GM12878 (cell line): ENCODE results near the gene DAZAP1. TPM values are rescaled to one million over a fixed set of nuclear protein-coding genes. Genes with fewer than 3 reads are reported as not detected.

Source experiments
- ASH2L ChIP-seq: fragments of 300-600, 200-600 bp; sonication (generic); IDR thresholded peaks from 2 replicates; pipeline ENCODE4 v1.6.1; 2017; ENCODE audit warnings: low read depth, mild to moderate bottlenecking, borderline replicate concordance
- ATF7 ChIP-seq: fragments of 450-650 bp; IDR thresholded peaks from 2 replicates; pipeline ENCODE4 v1.6.1; 2016; ENCODE audit warnings: low read depth, mild to moderate bottlenecking
- BCL11A ChIP-seq: IDR thresholded peaks from 2 replicates; pipeline ENCODE4 v1.6.1; 2011; ENCODE audit warnings: low read depth, low read length
- CEBPB ChIP-seq, 2 experiments: fragments of 150-350 bp in 1 of 2; IDR thresholded peaks; 2 replicates each; pipeline ENCODE4 v1.6.1; 2012 to 2014; ENCODE audit warnings: low read depth in 2 of 2, low read length in 2 of 2, borderline replicate concordance in 1 of 2, inconsistent platforms in 1 of 2
- CHD1 ChIP-seq: IDR thresholded peaks from 2 replicates; pipeline ENCODE4 v1.6.1; 2012; ENCODE audit warnings: low read depth, low read length, improper control_type of control experiment
- DPF2 ChIP-seq: fragments of 450-650 bp; IDR thresholded peaks from 2 replicates; pipeline ENCODE4 v1.6.1; 2017; ENCODE audit warnings: mild to moderate bottlenecking
- HDAC2 ChIP-seq: fragments of 200-600 bp; sonication (generic); IDR thresholded peaks from 2 replicates; pipeline ENCODE4 v1.6.1; 2017
- JUNB ChIP-seq: IDR thresholded peaks from 2 replicates; pipeline ENCODE4 v1.6.1; 2016; ENCODE audit warnings: antibody characterized with exemption, mild to moderate bottlenecking
- KAT2A ChIP-seq: conservative IDR thresholded peaks from 2 replicates; pipeline ENCODE4 v1.6.1; 2011; ENCODE audit warnings: low read depth, low read length; ENCODE audit not compliant: control insufficient read depth
- MTA2 ChIP-seq: fragments of 450-650 bp; IDR thresholded peaks from 2 replicates; pipeline ENCODE4 v1.6.1; 2016; ENCODE audit warnings: low read depth, mild to moderate bottlenecking, moderate library complexity
- MYB ChIP-seq: fragments of 150-350 bp; IDR thresholded peaks from 2 replicates; pipeline ENCODE4 v1.6.1; 2014; ENCODE audit warnings: mild to moderate bottlenecking, low read depth, low read length, borderline replicate concordance
- NBN ChIP-seq: fragments of 450-650 bp; IDR thresholded peaks from 2 replicates; pipeline ENCODE4 v1.6.1; 2016
- RAD21 ChIP-seq: IDR thresholded peaks from 2 replicates; pipeline ENCODE4 v1.6.1; 2011; ENCODE audit warnings: mild to moderate bottlenecking, low read depth, low read length, moderate library complexity; ENCODE audit not compliant: insufficient read depth
- RCOR1 ChIP-seq: conservative IDR thresholded peaks from 2 replicates; pipeline ENCODE4 v1.6.1; 2012; ENCODE audit warnings: low read depth, low read length, improper control_type of control experiment
- RFX5 ChIP-seq: IDR thresholded peaks from 2 replicates; pipeline ENCODE4 v1.6.1; 2011; ENCODE audit warnings: low read depth, low read length, improper control_type of control experiment
- RUNX3 ChIP-seq: IDR thresholded peaks from 2 replicates; pipeline ENCODE4 v1.6.1; 2012; ENCODE audit warnings: low read length, inconsistent platforms
- SMARCA5 ChIP-seq: fragments of 450-650 bp; IDR thresholded peaks from 2 replicates; pipeline ENCODE4 v1.6.1; 2017; ENCODE audit warnings: mild to moderate bottlenecking
- SP1 ChIP-seq: IDR thresholded peaks from one replicate; pipeline ENCODE4 v1.6.1; 2011; ENCODE audit warnings: low read depth, low read length
- SPI1 ChIP-seq: IDR thresholded peaks from 2 replicates; pipeline ENCODE4 v1.6.1; 2011; ENCODE audit warnings: low read depth, mild to moderate bottlenecking, low read length, moderate library complexity, borderline replicate concordance; ENCODE audit not compliant: insufficient read depth
- SREBF2 ChIP-seq: IDR thresholded peaks from 2 replicates; pipeline ENCODE4 v1.6.1; 2012; ENCODE audit warnings: mild to moderate bottlenecking, low read length
- TBL1XR1 ChIP-seq: IDR thresholded peaks from 2 replicates; pipeline ENCODE4 v1.6.1; 2012; ENCODE audit warnings: low read depth, low read length, improper control_type of control experiment
- TCF7 ChIP-seq: IDR thresholded peaks from 2 replicates; pipeline ENCODE4 v1.6.1; 2014; ENCODE audit warnings: antibody characterized with exemption, borderline replicate concordance
- ZBED1 ChIP-seq: IDR thresholded peaks from 2 replicates; pipeline ENCODE4 v1.6.1; 2016; ENCODE audit warnings: borderline replicate concordance
- ZNF384 ChIP-seq: IDR thresholded peaks from 2 replicates; pipeline ENCODE4 v1.6.1; 2012; ENCODE audit warnings: low read depth, mild to moderate bottlenecking, low read length, improper control_type of control experiment, borderline replicate concordance
- polyA plus RNA-seq, 11 experiments: library from polyadenylated mRNA; depleted of rRNA in 4 of 11; unstranded in 6 of 11; stranded (reverse) in 5 of 11; fragments of >200 nt; fragmentation: Nextera tagmentation in 4 of 11; fragmentation: Illumina TruSeq in 1 of 11; extraction: Ambion mirVana in 4 of 11; extraction: Trizol in 1 of 11; gene quantifications; 1 replicate in 1 of 11; 2 replicates in 10 of 11; pipeline versions ENCODE4 v1.2.1 to v1.2.3, GENCODE V29; 2011 to 2016; ENCODE audit warnings: inconsistent platforms in 2 of 11, missing spikeins in 2 of 11, low read depth in 1 of 11
- total RNA-seq, 4 experiments: library from RNA; depleted of rRNA in 3 of 4; stranded (reverse); fragments of >200 nt in 3 of 4; fragmentation: Illumina TruSeq in 1 of 4; extraction: Trizol in 1 of 4; gene quantifications; 2 replicates each; pipeline versions ENCODE4 v1.2.1 to v1.2.3, GENCODE V29; 2013 to 2021
- TF ChIP-seq, protein P1 (sequence below), 3 experiments: IDR thresholded peaks in 2 of 3; conservative IDR thresholded peaks in 1 of 3; 2 replicates each; pipeline ENCODE4 v1.5.1; 2011; ENCODE audit warnings: low read depth in 3 of 3, low read length in 3 of 3, mild to moderate bottlenecking in 3 of 3, control low read depth in 2 of 3, moderate library complexity in 2 of 3, inconsistent platforms in 1 of 3, mixed read lengths in 1 of 3; ENCODE audit not compliant: control insufficient read depth in 2 of 3, insufficient read depth in 1 of 3; ENCODE audit errors: extremely low read depth in 1 of 3
- TF ChIP-seq, protein P2 (sequence below): fragments of 450-650 bp; IDR thresholded peaks from 2 replicates; pipeline ENCODE4 v1.6.1; 2016; ENCODE audit warnings: mild to moderate bottlenecking
- TF ChIP-seq, protein P3 (sequence below): IDR thresholded peaks from 2 replicates; pipeline ENCODE4 v1.6.1; 2012; ENCODE audit warnings: low read depth, low read length, improper control_type of control experiment

The DAZAP1 gene
- total and polyA plus RNA-seq, 10 of the 15 experiments (the other 5 are each of a cell fraction or from before 2014, with no cell fraction given): 9.9 to 240 (median 92.3) TPM

DNA sequence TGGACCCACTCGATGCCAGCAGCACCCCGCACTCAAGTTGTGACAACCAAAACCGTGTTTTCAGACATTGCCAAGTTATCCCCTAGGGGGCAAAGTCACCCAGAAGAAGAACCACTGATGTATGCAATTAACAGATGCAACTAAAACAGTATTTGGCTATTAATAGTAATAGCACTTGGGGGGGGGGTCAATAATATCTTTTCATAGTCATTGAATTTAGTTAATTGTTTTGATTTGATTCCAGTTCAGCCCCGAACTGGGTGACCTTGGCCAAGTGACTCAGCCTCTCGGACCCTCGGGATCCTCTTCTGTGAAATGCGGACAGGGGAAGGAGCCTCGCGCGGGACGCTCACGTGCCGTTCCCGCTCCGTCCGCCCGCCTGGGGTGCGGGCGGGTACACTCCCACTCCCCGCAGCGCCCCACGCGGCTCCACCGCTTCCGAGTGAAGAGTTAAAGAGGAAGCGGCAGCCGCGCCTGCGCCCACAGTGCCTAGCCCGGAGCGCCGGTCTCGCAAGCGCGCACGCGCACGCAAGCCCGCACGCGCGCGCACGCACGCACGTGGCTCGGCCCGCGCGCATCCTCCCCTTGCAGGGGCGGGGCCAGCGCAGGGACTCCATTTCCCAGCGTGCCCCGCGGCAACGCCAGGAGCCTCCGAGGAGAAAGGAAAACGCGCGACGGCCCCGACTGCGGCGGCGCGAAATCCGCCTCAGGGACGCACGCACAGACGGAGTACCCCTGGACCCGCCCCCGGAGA, 435 bp upstream of the DAZAP1 start (continued):
- peak; percentile 79; the same call in 1 of the 2 replicates for TF ChIP-seq SPI1
- no peak for TF ChIP-seq ZBED1
- no peak for TF ChIP-seq KAT2A
- TF ChIP-seq SP1: peak; percentile 81
- no peak for TF ChIP-seq CEBPB (IDR thresholded peaks at IDR 0.05; ENCODE audit: borderline replicate concordance in 1 of 2, low read depth in 2 of 2, low read length in 2 of 2)
- TF ChIP-seq RFX5: no peak
- TF ChIP-seq, protein P1, sequence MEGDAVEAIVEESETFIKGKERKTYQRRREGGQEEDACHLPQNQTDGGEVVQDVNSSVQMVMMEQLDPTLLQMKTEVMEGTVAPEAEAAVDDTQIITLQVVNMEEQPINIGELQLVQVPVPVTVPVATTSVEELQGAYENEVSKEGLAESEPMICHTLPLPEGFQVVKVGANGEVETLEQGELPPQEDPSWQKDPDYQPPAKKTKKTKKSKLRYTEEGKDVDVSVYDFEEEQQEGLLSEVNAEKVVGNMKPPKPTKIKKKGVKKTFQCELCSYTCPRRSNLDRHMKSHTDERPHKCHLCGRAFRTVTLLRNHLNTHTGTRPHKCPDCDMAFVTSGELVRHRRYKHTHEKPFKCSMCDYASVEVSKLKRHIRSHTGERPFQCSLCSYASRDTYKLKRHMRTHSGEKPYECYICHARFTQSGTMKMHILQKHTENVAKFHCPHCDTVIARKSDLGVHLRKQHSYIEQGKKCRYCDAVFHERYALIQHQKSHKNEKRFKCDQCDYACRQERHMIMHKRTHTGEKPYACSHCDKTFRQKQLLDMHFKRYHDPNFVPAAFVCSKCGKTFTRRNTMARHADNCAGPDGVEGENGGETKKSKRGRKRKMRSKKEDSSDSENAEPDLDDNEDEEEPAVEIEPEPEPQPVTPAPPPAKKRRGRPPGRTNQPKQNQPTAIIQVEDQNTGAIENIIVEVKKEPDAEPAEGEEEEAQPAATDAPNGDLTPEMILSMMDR (IDR thresholded peaks at IDR 0.05 in 2 of 3, conservative IDR thresholded peaks at IDR 0.05 in 1 of 3; ENCODE audit: control insufficient read depth in 2 of 3, extremely low read depth in 1 of 3, insufficient read depth in 1 of 3, low read depth in 3 of 3, low read length in 3 of 3): peak; percentile 41 to 45 (median 42); a peak in 5 of 6 replicates
- TF ChIP-seq NBN: peak; percentile 84
- TF ChIP-seq TBL1XR1: no peak
- TF ChIP-seq RAD21: peak; percentile 25; the same call in 1 of the 2 replicates
- no peak for TF ChIP-seq SREBF2
- TF ChIP-seq ASH2L: no peak
- TF ChIP-seq JUNB: no peak
- TF ChIP-seq, protein P2, sequence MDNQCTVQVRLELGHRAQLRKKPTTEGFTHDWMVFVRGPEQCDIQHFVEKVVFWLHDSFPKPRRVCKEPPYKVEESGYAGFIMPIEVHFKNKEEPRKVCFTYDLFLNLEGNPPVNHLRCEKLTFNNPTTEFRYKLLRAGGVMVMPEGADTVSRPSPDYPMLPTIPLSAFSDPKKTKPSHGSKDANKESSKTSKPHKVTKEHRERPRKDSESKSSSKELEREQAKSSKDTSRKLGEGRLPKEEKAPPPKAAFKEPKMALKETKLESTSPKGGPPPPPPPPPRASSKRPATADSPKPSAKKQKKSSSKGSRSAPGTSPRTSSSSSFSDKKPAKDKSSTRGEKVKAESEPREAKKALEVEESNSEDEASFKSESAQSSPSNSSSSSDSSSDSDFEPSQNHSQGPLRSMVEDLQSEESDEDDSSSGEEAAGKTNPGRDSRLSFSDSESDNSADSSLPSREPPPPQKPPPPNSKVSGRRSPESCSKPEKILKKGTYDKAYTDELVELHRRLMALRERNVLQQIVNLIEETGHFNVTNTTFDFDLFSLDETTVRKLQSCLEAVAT: peak; percentile 43; the same call in 1 of the 2 replicates
- 0 out of 2 replicates have a peak, but pooled peaks have one; percentile 63 for TF ChIP-seq MYB
- no peak for TF ChIP-seq TCF7
- peak; percentile 42; the same call in 1 of the 2 replicates for TF ChIP-seq MTA2
- TF ChIP-seq ATF7: peak; percentile 33; the same call in 1 of the 2 replicates
- peak; percentile 77 for TF ChIP-seq DPF2
- TF ChIP-seq, protein P3, sequence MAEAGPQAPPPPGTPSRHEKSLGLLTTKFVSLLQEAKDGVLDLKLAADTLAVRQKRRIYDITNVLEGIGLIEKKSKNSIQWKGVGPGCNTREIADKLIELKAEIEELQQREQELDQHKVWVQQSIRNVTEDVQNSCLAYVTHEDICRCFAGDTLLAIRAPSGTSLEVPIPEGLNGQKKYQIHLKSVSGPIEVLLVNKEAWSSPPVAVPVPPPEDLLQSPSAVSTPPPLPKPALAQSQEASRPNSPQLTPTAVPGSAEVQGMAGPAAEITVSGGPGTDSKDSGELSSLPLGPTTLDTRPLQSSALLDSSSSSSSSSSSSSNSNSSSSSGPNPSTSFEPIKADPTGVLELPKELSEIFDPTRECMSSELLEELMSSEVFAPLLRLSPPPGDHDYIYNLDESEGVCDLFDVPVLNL: peak; percentile 39; the same call in 1 of the 2 replicates
- TF ChIP-seq SMARCA5: peak; percentile 87; the same call in 1 of the 2 replicates
- peak; percentile 49 for TF ChIP-seq RUNX3
- TF ChIP-seq RCOR1: no peak
- TF ChIP-seq HDAC2: no peak
- TF ChIP-seq ZNF384: no peak
- no peak for TF ChIP-seq CHD1
- TF ChIP-seq BCL11A: no peak
